Right cardiac atrium (tissue), 5 donors: ENCODE data around the gene GOSR1. TPM values are rescaled to one million over a fixed set of nuclear protein-coding genes. Genes with fewer than 3 reads are reported as not detected.
"Not testable (repeated sequence)": the region's sequence is repeated elsewhere in the genome, so short reads cannot be mapped to it uniquely, and the experiment has no call there.

Experiments used
- ATAC-seq, 2 donors: fragments of 200-7000 bp; cut with Tn5 transposase; one replicate each; pipeline versions ENCODE4 v1.8.0 to v1.9.1; 2020; ENCODE audit warnings: moderate library complexity in 2 of 2, mild to moderate bottlenecking in 1 of 2
- DNase-seq, 3 donors: peaks; one replicate each; pipeline ENCODE4 v3.0.0-alpha.2; 2020
- H3K27ac ChIP-seq: one replicate; pipeline ENCODE4 v1.5.1; 2013; ENCODE audit warnings: mild to moderate bottlenecking, low read length, control low read depth, moderate library complexity
- H3K27me3 ChIP-seq: one replicate; pipeline ENCODE4 v1.6.1; 2013; ENCODE audit not compliant: control insufficient read depth, insufficient read depth
- H3K4me1 ChIP-seq: one replicate; pipeline ENCODE4 v1.6.1; 2013; ENCODE audit warnings: low read length; ENCODE audit not compliant: control insufficient read depth, insufficient read depth
- H3K4me3 ChIP-seq: one replicate; pipeline ENCODE4 v1.5.1; 2013; ENCODE audit warnings: low read length, control low read depth
- H3K9me3 ChIP-seq: one replicate; pipeline ENCODE4 v1.6.1; 2013; ENCODE audit warnings: low read length; ENCODE audit not compliant: control insufficient read depth
- WGBS: extraction: QIAGEN DNeasy Blood & Tissue Kit; methylation state at CpG from one replicate; pipeline ENCODE4 v1.1.7; 2013; 5-methylcytosine and 5-hydroxymethylcytosine counted together
- intact Hi-C, 4 donors: fragments of 100-400 bp; cut with DNase I; formaldehyde crosslinking; loops; one replicate each; pipeline versions ENCODE4 v1.11.0 to v1.14.0; 2022 to 2023
- polyA plus RNA-seq: library from polyadenylated mRNA; stranded (reverse); fragments of 200-250 nt; gene quantifications from one replicate; pipeline ENCODE4 v1.2.3, GENCODE V29; 2013
- total RNA-seq, 4 donors: library from RNA; stranded (reverse); fragmentation: NEBNext Ultra II Directional; extraction: Animal tissue kit (Norgen Biotek cat#: 25700); gene quantifications; one replicate each; pipeline ENCODE4 v1.2.1, GENCODE V29; 2021
- donor health status: healthy with polysubstance abuse.
- donor health status: DM: no; HTN: yes; CAD: no.
- donor health status: DM: no; HTN: no; CAD: no.
- donor health status: DM: no; HTN: yes; CAD: no; lungs with severe emphysema.
- donor health status: DM: yes; HTN: yes; CAD: no.

GOSR1 gene
- total and polyA plus RNA-seq, 5 donors: 12.9 to 38.9 (median 35.7) TPM

GRCh38 chr17:30554839-30555751 lies 77.9 kb downstream of the GOSR1 start:
- Histone ChIP-seq H3K4me1 (no peaks in the 10 kb centered on the region), H3K4me3 (no peak overlapping the region), H3K9me3 (no peaks in the 10 kb centered on the region), H3K27ac (no peak overlapping the region), H3K27me3 (no peaks in the 10 kb centered on the region)
- 79% methylated on average over 20 of the region's 20 CpGs for WGBS
- DNase-seq: no peak
- peak in 1 of 2 donors; percentile 45 for ATAC-seq
- intact Hi-C loops: no loop called here

GRCh38 chr17:30555942-30556341 lies 78.7 kb downstream of the GOSR1 start:
- 91% methylated on average over 5 of the region's 5 CpGs for WGBS
- Histone ChIP-seq H3K4me1 (no peaks in the 10 kb centered on the region), H3K27ac (no peak overlapping the region), H3K4me3 (no peak overlapping the region), H3K9me3 (no peaks in the 10 kb centered on the region), H3K27me3 (no peaks in the 10 kb centered on the region)
- DNase-seq (no peak), ATAC-seq (no peak)
- intact Hi-C loops: no loop called here

GRCh38 chr17:30556374-30557332 lies 79.4 kb downstream of the GOSR1 start:
- intact Hi-C loops: no loop called here
- H3K4me1 ChIP-seq: no peaks in the 10 kb centered on the region

GRCh38 chr17:30557916-30558685 lies 80.9 kb downstream of the GOSR1 start:
- intact Hi-C loops: no loop called here
- H3K27me3 ChIP-seq: no peaks in the 10 kb centered on the region
- DNase-seq: no peak
- WGBS: 60% methylated on average over 8 of the region's 8 CpGs
- no peak overlapping the region for H3K4me3 ChIP-seq
- no peaks in the 10 kb centered on the region for H3K4me1 ChIP-seq
- no peak overlapping the region for H3K27ac ChIP-seq
- no peak for ATAC-seq
- H3K9me3 ChIP-seq: no peaks in the 10 kb centered on the region

More at GRCh38 chr17:30556374-30557332, 79.4 kb downstream of the GOSR1 start:
- Histone ChIP-seq H3K27ac (no peak overlapping the region), H3K4me3 (no peak overlapping the region), H3K9me3 (no peaks in the 10 kb centered on the region), H3K27me3 (no peaks in the 10 kb centered on the region)
- 81% methylated on average over 26 of the region's 26 CpGs for WGBS
- ATAC-seq: no peak
- DNase-seq: no peak

DNA sequence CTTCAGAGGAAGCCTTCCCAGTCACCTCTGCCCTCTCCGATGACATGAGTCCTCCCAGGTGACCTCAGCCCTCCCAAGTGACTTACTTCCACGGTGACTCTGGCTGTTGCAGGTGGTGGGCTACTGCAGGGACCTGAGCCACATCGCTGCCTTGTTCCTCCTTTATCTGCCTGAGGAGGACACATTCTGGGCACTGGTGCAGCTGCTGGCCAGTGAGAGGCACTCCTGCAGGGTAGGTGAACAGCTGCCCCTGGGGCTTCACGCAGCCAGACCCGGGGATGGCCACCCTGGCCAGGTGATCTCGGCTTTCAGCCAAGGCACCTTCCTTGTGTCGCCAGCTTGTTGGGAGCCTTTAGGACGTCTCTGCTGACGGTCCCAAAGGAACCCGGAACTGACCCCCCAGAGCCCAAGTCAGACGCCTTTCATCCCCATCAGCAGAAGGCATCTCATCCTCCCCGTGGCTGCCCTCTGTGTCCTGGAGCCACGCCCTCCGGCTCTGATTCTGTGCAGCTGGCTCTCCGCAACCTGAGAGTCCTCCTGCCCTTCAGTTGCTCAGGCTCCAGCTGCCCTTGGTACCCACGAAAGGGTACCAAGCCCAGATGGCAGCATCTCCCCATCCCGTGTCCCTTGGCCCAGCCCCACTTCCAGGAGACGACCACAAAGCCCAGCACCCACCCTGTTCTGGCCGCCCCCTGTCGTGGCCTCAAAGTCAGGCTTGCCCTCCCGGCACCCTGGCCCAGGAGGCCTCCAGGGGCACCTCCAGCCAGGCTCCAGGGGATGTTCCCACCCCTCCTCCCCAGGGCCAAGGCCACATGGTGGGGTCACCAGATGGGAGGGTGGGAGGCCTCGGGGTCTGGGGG lies 81.7 kb downstream of the GOSR1 start:
- Histone ChIP-seq H3K27me3 (no peaks in the 10 kb centered on the region), H3K4me3 (no peak overlapping the region), H3K4me1 (no peaks in the 10 kb centered on the region), H3K9me3 (no peaks in the 10 kb centered on the region), H3K27ac (no peak overlapping the region)
- intact Hi-C loops: no loop called here
- ATAC-seq (no peak), DNase-seq (no peak)
- WGBS: 79% methylated on average over 22 of the region's 22 CpGs

DNA sequence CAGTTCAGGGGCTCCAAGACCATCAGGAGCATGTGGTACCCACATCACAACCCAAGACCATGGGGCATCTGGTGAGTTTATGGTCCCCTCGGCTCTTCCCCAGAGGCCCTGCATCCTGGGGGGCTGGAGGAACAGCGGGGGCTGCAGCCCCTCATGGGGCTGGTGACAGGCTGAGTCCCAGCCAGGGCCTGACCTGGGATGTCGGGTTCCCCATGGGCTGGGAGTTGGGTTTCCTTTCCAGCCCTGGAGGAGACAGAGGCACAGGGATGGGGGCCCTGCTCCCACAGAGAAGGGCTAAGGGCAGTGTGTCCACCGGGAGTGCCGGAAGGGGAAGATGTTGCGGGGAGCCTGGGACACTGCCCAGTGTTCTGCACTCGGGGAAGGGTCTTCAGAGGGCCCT lies 82.4 kb downstream of the GOSR1 start:
- DNase-seq (no peak), ATAC-seq (no peak)
- Histone ChIP-seq H3K27me3 (no peaks in the 10 kb centered on the region), H3K9me3 (no peaks in the 10 kb centered on the region), H3K4me3 (no peak overlapping the region), H3K27ac (no peak overlapping the region), H3K4me1 (peaks cover 2% of the 10 kb centered on the region)
- WGBS: 86% methylated on average over 7 of the region's 7 CpGs
- intact Hi-C loops: no loop called here

- H3K27ac ChIP-seq, intact Hi-C loops, H3K27me3 ChIP-seq, DNase-seq, H3K4me1 ChIP-seq, H3K4me3 ChIP-seq, H3K9me3 ChIP-seq: not testable (repeated sequence)
- peak in 1 of 2 donors; percentile 35 for ATAC-seq
- WGBS: 80% methylated on average over 8 of the region's 8 CpGs
Observed at GRCh38 chr17:30560117-30561026, 83.2 kb downstream of the GOSR1 start.

DNA sequence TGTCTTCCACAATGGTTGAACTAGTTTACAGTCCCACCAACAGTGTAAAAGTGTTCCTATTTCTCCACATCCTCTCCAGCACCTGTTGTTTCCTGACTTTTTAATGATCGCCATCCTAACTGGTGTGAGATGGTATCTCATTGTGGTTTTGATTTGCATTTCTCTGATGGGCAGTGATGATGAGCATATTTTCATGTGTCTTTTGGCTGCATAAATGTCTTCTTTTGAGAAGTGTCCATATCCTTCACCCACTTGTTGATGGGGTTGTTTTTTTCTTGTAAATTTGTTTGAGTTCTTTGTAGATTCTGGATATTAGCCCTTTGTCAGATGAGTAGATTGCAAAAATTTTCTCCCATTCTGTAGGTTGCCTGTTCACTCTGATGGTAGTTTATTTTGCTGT lies 84.6 kb downstream of the GOSR1 start:
- WGBS: 88% methylated on average over 1 of the region's 1 CpG
- H3K9me3 ChIP-seq, DNase-seq, intact Hi-C loops, H3K4me1 ChIP-seq, ATAC-seq, H3K27me3 ChIP-seq, H3K4me3 ChIP-seq, H3K27ac ChIP-seq: not testable (repeated sequence)

GRCh38 chr17:30563131-30563904 lies 86.1 kb downstream of the GOSR1 start:
- H3K9me3 ChIP-seq, H3K4me1 ChIP-seq, DNase-seq, H3K27me3 ChIP-seq, intact Hi-C loops, H3K27ac ChIP-seq, H3K4me3 ChIP-seq, ATAC-seq: not testable (repeated sequence)
- WGBS: 45% methylated on average over 9 of the region's 9 CpGs
